Type B pancreatic cell (in vitro differentiated cells): Measurements from ENCODE around the gene FHL3. TPM values are rescaled to one million over a fixed set of nuclear protein-coding genes. Genes with fewer than 3 reads are reported as not detected.

ENCODE experiments used
- DNase-seq: peaks from one replicate; pipeline ENCODE4 v3.0.0; 2021; ENCODE audit warnings: mixed read lengths; ENCODE audit not compliant: unreplicated experiment; ENCODE audit errors: extremely low spot score
- H3K27ac Mint-ChIP-seq: 2 replicates; pipeline ENCODE4 v1.8.0; 2021; ENCODE audit warnings: mild to moderate bottlenecking, mixed read lengths
- H3K27me3 Mint-ChIP-seq: 2 replicates; pipeline ENCODE4 v1.8.0; 2021; ENCODE audit warnings: mixed read lengths
- H3K36me3 Mint-ChIP-seq: 2 replicates; pipeline ENCODE4 v1.8.0; 2021; ENCODE audit warnings: mixed read lengths
- H3K4me1 Mint-ChIP-seq: one replicate; pipeline ENCODE4 v1.8.0; 2021; ENCODE audit warnings: mixed read lengths; ENCODE audit not compliant: unreplicated experiment
- H3K4me3 Mint-ChIP-seq: 2 replicates; pipeline ENCODE4 v1.8.0; 2021; ENCODE audit warnings: mild to moderate bottlenecking, mixed read lengths
- H3K9me3 Mint-ChIP-seq: 2 replicates; pipeline ENCODE4 v1.8.0; 2021; ENCODE audit warnings: mixed read lengths
- total RNA-seq: library from RNA; stranded (reverse); gene quantifications from 2 replicates; pipeline ENCODE4 v1.2.1, GENCODE V29; 2021; ENCODE audit warnings: low replicate concordance
- TF ChIP-seq, protein P1 (sequence below): fragments of 200-600 bp; sonication (generic); conservative IDR thresholded peaks from 2 replicates; pipeline ENCODE4 v1.5.0; 2021; ENCODE audit warnings: antibody characterized with exemption, mild to moderate bottlenecking

Gene FHL3
- total RNA-seq, 1 donor from 2014 or later: 25.1 TPM

DNA sequence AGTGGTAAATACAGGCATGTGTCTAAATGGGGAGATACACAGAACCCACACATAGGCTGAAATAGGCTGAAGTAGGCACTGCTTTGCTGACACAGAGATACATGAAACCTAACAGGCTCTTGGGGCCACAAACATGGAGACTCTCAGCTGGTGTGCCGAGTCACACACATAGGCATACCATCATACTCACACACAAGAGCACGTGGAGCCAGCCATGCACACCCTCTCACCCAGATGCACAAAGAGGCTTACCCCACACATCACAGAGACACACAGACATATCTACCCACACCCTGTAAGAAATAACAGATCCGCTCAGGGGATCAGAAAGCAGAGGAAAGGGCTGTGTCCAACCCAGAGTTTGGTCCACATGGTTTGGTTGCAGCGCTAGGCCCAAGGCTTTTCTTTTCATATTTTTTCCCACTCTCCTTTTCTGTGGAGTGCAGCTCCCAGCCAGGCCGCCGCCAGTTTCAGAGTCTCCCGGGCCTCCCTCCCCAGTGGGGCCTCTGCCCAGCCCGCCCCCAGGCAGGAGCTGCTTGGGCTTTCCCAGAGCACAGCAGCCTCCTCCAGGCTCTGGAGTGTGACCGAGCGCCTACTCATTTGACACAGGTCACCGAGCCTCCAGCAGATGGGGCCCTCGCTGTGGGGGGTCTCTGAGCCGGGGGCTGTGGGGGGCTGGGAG lies 45.2 kb upstream of the FHL3 start:
- TF ChIP-seq, protein P1, sequence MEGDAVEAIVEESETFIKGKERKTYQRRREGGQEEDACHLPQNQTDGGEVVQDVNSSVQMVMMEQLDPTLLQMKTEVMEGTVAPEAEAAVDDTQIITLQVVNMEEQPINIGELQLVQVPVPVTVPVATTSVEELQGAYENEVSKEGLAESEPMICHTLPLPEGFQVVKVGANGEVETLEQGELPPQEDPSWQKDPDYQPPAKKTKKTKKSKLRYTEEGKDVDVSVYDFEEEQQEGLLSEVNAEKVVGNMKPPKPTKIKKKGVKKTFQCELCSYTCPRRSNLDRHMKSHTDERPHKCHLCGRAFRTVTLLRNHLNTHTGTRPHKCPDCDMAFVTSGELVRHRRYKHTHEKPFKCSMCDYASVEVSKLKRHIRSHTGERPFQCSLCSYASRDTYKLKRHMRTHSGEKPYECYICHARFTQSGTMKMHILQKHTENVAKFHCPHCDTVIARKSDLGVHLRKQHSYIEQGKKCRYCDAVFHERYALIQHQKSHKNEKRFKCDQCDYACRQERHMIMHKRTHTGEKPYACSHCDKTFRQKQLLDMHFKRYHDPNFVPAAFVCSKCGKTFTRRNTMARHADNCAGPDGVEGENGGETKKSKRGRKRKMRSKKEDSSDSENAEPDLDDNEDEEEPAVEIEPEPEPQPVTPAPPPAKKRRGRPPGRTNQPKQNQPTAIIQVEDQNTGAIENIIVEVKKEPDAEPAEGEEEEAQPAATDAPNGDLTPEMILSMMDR: no peak
- peaks cover 20% of the 10 kb centered on the region for H3K4me1 Mint-ChIP-seq
- no peaks in the 10 kb centered on the region for H3K36me3 Mint-ChIP-seq
- no peak overlapping the region for H3K27ac Mint-ChIP-seq
- peak overlapping the region; percentile 34 for H3K4me3 Mint-ChIP-seq
- no peak for DNase-seq
- H3K27me3 Mint-ChIP-seq: peaks cover 73% of the 10 kb centered on the region
- no peaks in the 10 kb centered on the region for H3K9me3 Mint-ChIP-seq

DNA sequence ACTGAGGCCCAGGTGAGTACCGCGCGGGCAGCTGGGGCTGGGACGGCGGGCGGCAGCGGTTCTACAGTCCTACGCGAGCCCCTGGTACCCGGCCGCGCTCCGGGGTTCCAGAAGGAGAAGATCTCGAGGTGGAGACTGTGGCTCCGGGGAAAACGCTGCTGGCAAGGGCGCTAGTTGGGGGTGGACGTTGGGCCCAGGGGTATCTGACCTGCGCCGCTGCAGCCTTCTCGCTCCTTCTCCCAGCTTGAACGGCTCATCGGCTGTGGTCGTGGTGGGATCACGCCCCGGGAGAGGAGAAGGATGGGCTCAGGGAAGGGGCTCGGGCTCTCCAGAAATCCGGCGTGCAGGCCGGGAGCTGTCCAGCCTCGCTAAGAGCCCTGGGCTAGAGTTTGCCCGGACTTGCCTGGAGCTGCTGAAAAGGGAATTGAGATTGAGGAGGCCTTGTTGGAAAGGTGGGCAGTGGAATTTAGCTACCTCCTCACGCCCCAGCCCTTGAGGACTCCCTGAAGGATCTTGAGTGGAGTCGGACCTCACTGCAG lies 42.4 kb upstream of the FHL3 start:
- H3K27ac Mint-ChIP-seq: no peak overlapping the region
- peaks cover 3% of the 10 kb centered on the region for H3K36me3 Mint-ChIP-seq
- H3K4me3 Mint-ChIP-seq: peak overlapping the region; percentile 86
- DNase-seq: no peak
- H3K4me1 Mint-ChIP-seq: peaks cover 19% of the 10 kb centered on the region
- H3K9me3 Mint-ChIP-seq: no peaks in the 10 kb centered on the region
- TF ChIP-seq, protein P1: no peak
- H3K27me3 Mint-ChIP-seq: peaks cover 74% of the 10 kb centered on the region

DNA sequence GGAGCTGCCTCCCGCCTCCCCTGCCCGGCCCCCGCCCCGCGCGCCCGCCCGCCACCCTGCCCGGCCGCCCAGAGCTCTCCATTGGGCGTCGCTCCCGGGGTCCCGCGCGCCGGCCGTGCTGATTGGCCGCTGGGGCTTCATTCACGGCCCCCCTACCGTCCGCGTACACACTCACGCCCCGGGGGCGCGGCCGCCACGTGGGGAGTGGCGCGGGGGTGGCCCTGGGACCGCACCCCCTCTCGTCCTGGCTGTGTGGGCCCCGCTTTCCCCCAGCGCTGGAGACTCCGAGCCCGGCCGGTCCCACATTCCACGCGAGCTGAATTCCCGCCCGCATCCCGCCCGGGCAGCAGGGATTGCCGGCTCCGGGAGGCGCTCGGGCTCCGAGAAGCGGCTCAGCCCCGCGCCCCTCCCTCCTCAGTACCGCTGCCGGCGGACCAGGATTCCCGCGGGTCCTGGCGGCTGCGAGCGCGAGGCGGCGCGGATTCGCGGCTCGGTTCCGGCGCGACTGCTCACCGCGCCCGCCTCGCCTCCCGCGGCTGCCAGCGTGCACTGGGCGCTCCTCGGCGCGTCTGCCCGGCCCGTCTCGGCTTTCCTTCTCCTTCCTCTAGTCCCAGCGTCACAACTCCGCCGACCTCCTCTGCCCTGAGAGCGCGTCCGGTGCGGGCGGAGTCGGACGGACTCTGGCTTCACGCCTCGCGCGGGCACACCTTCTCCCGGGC lies 41.7 kb upstream of the FHL3 start:
- DNase-seq: peak; percentile 83
- H3K27ac Mint-ChIP-seq: no peak overlapping the region
- H3K4me1 Mint-ChIP-seq: peaks cover 15% of the 10 kb centered on the region
- peak overlapping the region; percentile 86 for H3K4me3 Mint-ChIP-seq
- no peaks in the 10 kb centered on the region for H3K9me3 Mint-ChIP-seq
- peaks cover 74% of the 10 kb centered on the region for H3K27me3 Mint-ChIP-seq
- peaks cover 3% of the 10 kb centered on the region for H3K36me3 Mint-ChIP-seq
- TF ChIP-seq, protein P1: no peak

DNA sequence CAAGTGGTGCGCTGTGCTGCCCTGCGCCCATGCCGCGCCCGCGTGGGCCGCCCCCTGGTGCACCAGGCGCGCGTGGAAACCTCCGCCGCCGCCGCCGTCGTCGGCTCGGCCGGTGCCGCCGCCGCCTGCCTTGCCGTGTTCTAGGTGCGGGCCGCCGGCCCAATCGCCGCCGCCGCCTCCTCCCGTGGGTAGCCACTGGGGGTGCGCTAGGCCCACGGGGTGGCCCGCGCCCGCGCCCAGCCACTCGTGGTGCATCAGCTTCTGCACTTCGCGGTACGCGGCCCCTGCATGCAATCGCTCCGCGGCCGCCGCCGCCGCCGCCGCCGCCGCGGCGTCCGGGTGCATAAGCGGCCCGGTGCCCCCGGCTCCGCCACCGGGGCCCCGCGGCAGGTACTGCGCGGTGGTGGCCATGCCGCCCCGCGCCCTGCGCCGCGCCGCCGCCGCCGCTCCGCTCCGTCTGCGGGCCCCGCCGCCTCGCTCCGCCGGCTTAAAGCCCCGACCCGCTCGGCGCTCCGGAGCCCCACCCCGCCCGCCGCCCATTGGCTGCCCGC lies 41.1 kb upstream of the FHL3 start, which contains the start of gene POU3F1:
TSS of gene POU3F1 (minus strand) at position 461 of the 551 bp plus-strand sequence. CDS start at position 411, 50 bp downstream.
- TF ChIP-seq, protein P1: no peak
- DNase-seq: no peak
- peaks cover 74% of the 10 kb centered on the region for H3K27me3 Mint-ChIP-seq
- peak within 1 kb of the TSS; percentile 86 for H3K4me3 Mint-ChIP-seq
- H3K36me3 Mint-ChIP-seq: peaks cover 3% of the 10 kb centered on the region
- peaks cover 15% of the 10 kb centered on the region for H3K4me1 Mint-ChIP-seq
- H3K9me3 Mint-ChIP-seq: no peaks in the 10 kb centered on the region
- H3K27ac Mint-ChIP-seq: no peak within 1 kb of the TSS

DNA sequence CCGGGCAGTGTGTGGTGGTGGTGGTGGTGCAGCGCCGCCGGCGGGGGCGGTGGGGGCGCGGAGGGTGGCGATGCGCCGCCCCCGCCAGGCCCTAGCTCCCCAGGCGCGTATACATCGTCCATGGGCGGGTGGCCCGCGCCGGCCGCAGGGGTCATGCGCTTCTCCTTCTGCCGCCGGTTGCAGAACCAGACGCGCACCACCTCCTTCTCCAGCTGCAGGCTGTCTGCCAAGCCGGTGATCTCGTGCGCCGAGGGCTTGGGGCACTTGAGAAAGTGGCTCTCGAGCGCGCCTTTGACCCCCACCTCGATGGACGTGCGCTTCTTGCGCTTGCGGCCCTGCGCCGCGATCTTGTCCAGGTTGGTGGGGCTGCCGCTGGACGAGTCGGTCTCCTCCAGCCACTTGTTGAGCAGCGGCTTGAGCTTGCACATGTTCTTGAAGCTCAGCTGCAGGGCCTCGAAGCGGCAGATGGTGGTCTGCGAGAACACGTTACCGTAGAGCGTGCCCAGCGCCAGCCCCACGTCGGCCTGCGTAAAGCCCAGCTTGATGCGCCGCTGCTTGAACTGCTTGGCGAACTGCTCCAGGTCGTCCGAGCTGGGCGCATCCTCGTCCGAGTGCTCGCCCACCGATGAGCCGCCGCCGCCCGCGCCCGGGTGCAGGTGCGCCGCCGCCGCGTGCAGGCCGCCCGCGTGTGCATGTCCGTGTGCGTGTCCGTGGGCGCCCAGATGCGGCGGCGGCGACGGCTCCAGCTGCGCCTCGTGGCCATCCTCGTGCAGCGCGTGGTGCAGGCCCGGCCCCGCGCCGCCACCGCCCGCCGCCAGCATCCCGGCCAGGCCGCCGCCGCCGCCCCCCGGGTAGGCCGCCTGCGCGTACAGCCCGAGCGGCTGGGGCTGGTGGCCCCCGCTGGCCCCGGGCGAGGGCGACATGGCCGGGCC lies 40.4 kb upstream of the FHL3 start:
- DNase-seq: no peak
- Mint-ChIP-seq H3K4me3 (peak overlapping the region; percentile 74), H3K27me3 (peaks cover 78% of the 10 kb centered on the region), H3K9me3 (no peaks in the 10 kb centered on the region), H3K27ac (no peak overlapping the region), H3K36me3 (peaks cover 3% of the 10 kb centered on the region), H3K4me1 (peaks cover 15% of the 10 kb centered on the region)
- TF ChIP-seq, protein P1: no peak
